Osteocyte (in vitro differentiated cells): ENCODE data around the gene NFIX. TPM values are rescaled to one million over a fixed set of nuclear protein-coding genes. Genes with fewer than 3 reads are reported as not detected.

Experiments used
- DNase-seq: peaks from one replicate; pipeline ENCODE4 v3.0.0; 2021; ENCODE audit warnings: mixed read lengths; ENCODE audit not compliant: unreplicated experiment; ENCODE audit errors: extremely low spot score
- H3K27ac Mint-ChIP-seq: one replicate; pipeline ENCODE4 v1.8.0; 2021; ENCODE audit warnings: mild to moderate bottlenecking, mixed read lengths; ENCODE audit not compliant: unreplicated experiment
- H3K27me3 Mint-ChIP-seq: one replicate; pipeline ENCODE4 v1.8.0; 2021; ENCODE audit warnings: mixed read lengths; ENCODE audit not compliant: unreplicated experiment
- H3K36me3 Mint-ChIP-seq: one replicate; pipeline ENCODE4 v1.8.0; 2021; ENCODE audit warnings: mixed read lengths; ENCODE audit not compliant: unreplicated experiment
- H3K4me1 Mint-ChIP-seq: one replicate; pipeline ENCODE4 v1.8.0; 2021; ENCODE audit warnings: mixed read lengths; ENCODE audit not compliant: unreplicated experiment
- H3K4me3 Mint-ChIP-seq: one replicate; pipeline ENCODE4 v1.8.0; 2021; ENCODE audit warnings: mild to moderate bottlenecking, moderate library complexity, mixed read lengths; ENCODE audit not compliant: unreplicated experiment
- H3K9me3 Mint-ChIP-seq: one replicate; pipeline ENCODE4 v1.8.0; 2021; ENCODE audit warnings: mixed read lengths; ENCODE audit not compliant: unreplicated experiment
- CTCF ChIP-seq: fragments of 200-600 bp; sonication (generic); IDR thresholded peaks from 2 replicates; pipeline ENCODE4 v1.5.0; 2021; ENCODE audit warnings: antibody characterized with exemption, mild to moderate bottlenecking, moderate library complexity
- total RNA-seq: library from RNA; stranded (reverse); gene quantifications from 2 replicates; pipeline ENCODE4 v1.2.1, GENCODE V29; 2021

NFIX gene
- total RNA-seq, 1 donor from 2014 or later: 87.0 TPM

- H3K27me3 Mint-ChIP-seq: peaks cover 11% of the 10 kb centered on the region
- DNase-seq: no peak
- H3K36me3 Mint-ChIP-seq: peaks cover 3% of the 10 kb centered on the region
- peaks cover 14% of the 10 kb centered on the region for H3K4me1 Mint-ChIP-seq
- H3K4me3 Mint-ChIP-seq: no peak overlapping the region
- no peak for TF ChIP-seq CTCF
- no peak overlapping the region for H3K27ac Mint-ChIP-seq
- H3K9me3 Mint-ChIP-seq: no peaks in the 10 kb centered on the region
Measured at GRCh38 chr19:13101590-13102415, 106.5 kb downstream of the NFIX start.

DNA sequence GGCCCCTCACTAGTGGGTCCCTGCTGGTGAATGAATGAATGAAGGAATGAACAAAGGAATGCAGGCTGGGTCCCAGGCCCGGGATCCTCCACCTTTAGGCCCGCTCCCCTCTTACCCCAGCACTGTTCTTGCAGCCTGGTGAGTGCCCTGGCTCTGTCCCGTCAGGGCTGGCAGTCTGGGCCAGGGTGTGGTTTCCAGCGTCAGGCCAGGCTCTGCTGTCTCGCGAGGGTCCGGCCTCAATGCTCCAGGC is 107.1 kb downstream of the NFIX start:
- no peak overlapping the region for H3K4me3 Mint-ChIP-seq

DNA sequence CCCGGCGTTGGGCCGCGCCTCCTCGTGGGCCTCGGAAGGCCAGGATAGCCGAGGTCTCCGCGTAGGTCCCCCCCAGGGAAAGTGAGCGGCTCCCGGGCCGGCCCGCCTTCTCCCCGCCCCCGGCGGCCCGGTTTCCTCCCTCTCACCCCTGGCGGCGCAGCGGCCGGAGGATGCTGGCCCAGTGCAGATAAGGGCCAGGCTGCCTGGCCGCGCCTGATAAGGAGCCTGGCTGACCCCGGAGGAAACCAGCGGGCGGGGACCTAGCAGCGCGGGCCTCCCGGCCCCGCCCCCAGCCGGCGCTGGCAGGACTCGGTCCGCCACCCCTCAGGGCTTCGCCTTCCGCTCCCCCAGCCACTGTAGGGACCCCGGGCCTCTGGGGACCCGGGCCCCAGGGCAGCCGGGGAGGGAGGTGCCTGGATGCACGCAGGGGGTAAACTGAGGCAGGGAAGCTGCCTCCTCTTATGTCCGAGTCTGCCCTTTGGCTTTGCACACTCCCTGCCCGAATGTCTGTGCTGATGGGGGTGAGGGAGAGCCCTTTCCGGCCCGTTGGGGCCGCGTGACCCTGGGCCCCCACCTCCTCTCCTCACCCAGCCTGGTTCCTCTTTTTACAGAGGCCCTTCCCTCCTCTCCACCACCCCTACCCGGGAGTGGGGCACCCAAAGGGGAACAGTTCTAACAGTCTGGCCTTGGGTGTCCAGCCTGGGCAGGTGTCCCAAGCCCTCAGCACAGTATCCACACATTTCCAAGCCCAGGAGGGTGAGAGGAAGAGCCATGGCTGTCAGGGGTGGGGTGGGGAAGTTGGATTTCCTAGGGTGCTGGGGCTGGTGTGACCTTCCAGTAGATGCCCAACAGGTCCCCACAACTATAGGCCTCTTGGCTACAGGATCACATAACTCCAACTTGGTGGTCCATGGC is 107.6 kb downstream of the NFIX start, which contains the start of gene LYL1:
LYL1 (minus strand) TSS at position 193 of the 915 bp plus-strand sequence. CDS start 1,687 bp downstream, outside the sequence.
- DNase-seq: peak; percentile 83
- Mint-ChIP-seq H3K4me1 (peaks cover 10% of the 10 kb centered on the region), H3K36me3 (no peaks in the 10 kb centered on the region), H3K27me3 (peaks cover 8% of the 10 kb centered on the region), H3K4me3 (no peak within 1 kb of the TSS), H3K9me3 (no peaks in the 10 kb centered on the region), H3K27ac (no peak within 1 kb of the TSS)
- TF ChIP-seq CTCF: no peak

More for the DNA sequence above, 107.1 kb downstream of the NFIX start:
- H3K36me3 Mint-ChIP-seq: no peaks in the 10 kb centered on the region
- TF ChIP-seq CTCF: no peak
- H3K27ac Mint-ChIP-seq: no peak overlapping the region
- H3K4me1 Mint-ChIP-seq: peaks cover 10% of the 10 kb centered on the region
- no peak for DNase-seq
- peaks cover 8% of the 10 kb centered on the region for H3K27me3 Mint-ChIP-seq
- H3K9me3 Mint-ChIP-seq: no peaks in the 10 kb centered on the region

DNA sequence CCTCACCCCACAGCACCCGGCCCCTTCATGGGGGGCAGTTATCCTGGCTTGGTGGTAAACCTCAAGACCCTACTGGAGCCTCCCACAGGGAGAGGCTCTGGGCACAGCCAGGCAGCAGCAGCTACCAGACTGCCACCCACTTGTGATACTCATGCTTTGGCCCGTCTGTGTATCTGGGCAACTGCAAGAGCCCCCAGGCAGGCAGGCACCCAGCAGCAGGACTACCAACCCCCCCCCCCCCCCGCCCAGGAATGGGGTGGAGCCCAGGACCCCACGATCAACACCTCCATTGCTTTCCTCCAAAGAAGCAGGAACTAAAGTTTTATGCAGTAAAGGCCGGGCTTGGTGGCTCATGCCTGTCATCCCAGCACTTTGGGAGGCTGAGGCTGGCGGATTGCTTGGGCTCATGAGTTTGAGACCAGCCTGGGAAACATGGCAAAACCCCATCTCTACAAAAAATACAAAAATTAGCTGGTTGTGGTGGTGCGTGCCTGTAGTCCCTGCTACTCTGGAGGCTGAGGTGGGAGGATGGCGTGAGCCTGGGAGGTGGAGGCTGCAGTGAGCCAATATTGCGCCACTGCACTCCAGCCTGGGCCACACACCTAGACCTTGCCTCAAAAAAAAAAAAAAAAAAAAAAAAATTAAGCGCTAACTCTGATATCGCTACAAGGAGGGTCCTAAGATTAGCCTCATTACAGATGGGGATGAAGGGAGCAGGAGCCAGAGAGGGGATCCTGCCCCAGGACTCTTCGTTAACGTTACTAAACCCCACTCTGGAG is 108.5 kb downstream of the NFIX start:
- no peak for TF ChIP-seq CTCF
- Mint-ChIP-seq H3K27me3 (peaks cover 8% of the 10 kb centered on the region), H3K4me3 (no peak overlapping the region), H3K4me1 (peaks cover 7% of the 10 kb centered on the region), H3K36me3 (no peaks in the 10 kb centered on the region), H3K9me3 (no peaks in the 10 kb centered on the region), H3K27ac (no peak overlapping the region)
- DNase-seq: no peak
